Cardiac septum (tissue), 1 donor: ENCODE data around the gene DNAJB2. TPM values are rescaled to one million over a fixed set of nuclear protein-coding genes. Genes with fewer than 3 reads are reported as not detected.

Experiments
- DNase-seq: peaks from one replicate; pipeline ENCODE4 v3.0.0-alpha.2; 2020; ENCODE audit warnings: low spot score
- intact Hi-C: fragments of 100-400 bp; cut with DNase I; formaldehyde crosslinking; loops from one replicate; pipeline ENCODE4 v1.14.0; 2022
- long read RNA-seq: library from polyadenylated mRNA; unstranded; transcript quantifications from one replicate; pipeline ENCODE4 v2.0.0, GENCODE V29; 2021
- total RNA-seq: library from RNA; stranded (reverse); fragmentation: NEBNext Ultra II Directional; extraction: Animal tissue kit (Norgen Biotek cat#: 25700); gene quantifications from one replicate; pipeline ENCODE4 v1.2.1, GENCODE V29; 2021
- donor health status: DM: no; HTN: no; CAD: no.

The DNAJB2 gene
- 78.0 TPM for total RNA-seq
- long read RNA-seq, transcript DNAJB2-202 (10 exons, 1,946 nt), result major isoform, 7 of 9 reads
- long read RNA-seq, partial matches to known transcripts, result 1 of 9 reads
- long read RNA-seq, other reads (novel, unspliced or antisense), result 1 of 9 reads

- intact Hi-C loops, result loop anchor here (1.0 to 2.0 kb wide), 2 partner anchors 27 to 102 kb away; partner anchors contain the start of genes TUBA4A and TUBA4B
- peak; percentile 100 for DNase-seq
Observed at GRCh38 chr2:219279151-219279915, at the start of gene DNAJB2. Gene DNAJB2, plus strand, starts transcription at chr2:219279366. Its CDS starts 468 bp downstream, at chr2:219279834.

GRCh38 chr2:219230059-219230540, 49.1 kb upstream of the DNAJB2 start:
- DNase-seq, result peak; percentile 84
- intact Hi-C loops, result no loop called here

GRCh38 chr2:219234331-219234730, 44.8 kb upstream of the DNAJB2 start:
- DNase-seq, result no peak
- intact Hi-C loops, result no loop called here

- no peak for DNase-seq
- intact Hi-C loops, result no loop called here
Observed at GRCh38 chr2:219243291-219243761, 35.8 kb upstream of the DNAJB2 start.

- intact Hi-C loops, result loop anchor here (1.0 to 5.0 kb wide), 3 partner anchors 16 to 48 kb away; partner anchors contain the start of genes ANKZF1, ATG9A and ZFAND2B
- DNase-seq, result no peak
Observed at GRCh38 chr2:219244789-219245147, 34.4 kb upstream of the DNAJB2 start.

- DNase-seq, result peak; percentile 98
- intact Hi-C loops, result loop anchor here (1.0 to 5.0 kb wide), 3 partner anchors 17 to 47 kb away; partner anchors contain the start of genes ANKZF1, ATG9A and ZFAND2B
Observed at GRCh38 chr2:219245148-219245898, 33.8 kb upstream of the DNAJB2 start, which contains the start of the genes GLB1L and STK16. Gene GLB1L, minus strand, starts transcription at chr2:219245444. Its CDS starts 1,871 bp downstream, at chr2:219243573. Gene STK16, plus strand, starts transcription at chr2:219245479. Its CDS starts 521 bp downstream, at chr2:219246000.

GRCh38 chr2:219245899-219246230, 33.3 kb upstream of the DNAJB2 start:
- intact Hi-C loops, result loop anchor here (1.0 to 5.0 kb wide), 3 partner anchors 17 to 46 kb away; partner anchors contain the start of genes ANKZF1, ATG9A and ZFAND2B
- no peak for DNase-seq

GRCh38 chr2:219246559-219246958, 32.6 kb upstream of the DNAJB2 start:
- no peak for DNase-seq
- intact Hi-C loops, result loop anchor here (5.0 kb wide), 1 partner anchor 46 kb away; no protein-coding TSS in a partner anchor

- DNase-seq, result no peak
- intact Hi-C loops, result loop anchor here (5.0 kb wide), 1 partner anchor 44 kb away; no protein-coding TSS in a partner anchor
Observed at GRCh38 chr2:219247678-219248642, 31.2 kb upstream of the DNAJB2 start.

GRCh38 chr2:219248845-219249202, 30.3 kb upstream of the DNAJB2 start:
- intact Hi-C loops, result loop anchor here (5.0 kb wide), 1 partner anchor 43 kb away; no protein-coding TSS in a partner anchor

GRCh38 chr2:219249203-219249980, 29.8 kb upstream of the DNAJB2 start:
- intact Hi-C loops, result loop anchor here (5.0 kb wide), 1 partner anchor 43 kb away; no protein-coding TSS in a partner anchor

More at GRCh38 chr2:219248845-219249202, 30.3 kb upstream of the DNAJB2 start:
- no peak for DNase-seq

GRCh38 chr2:219250049-219250781, 29.0 kb upstream of the DNAJB2 start:
- intact Hi-C loops, result no loop called here
- DNase-seq, result no peak

More at GRCh38 chr2:219249203-219249980, 29.8 kb upstream of the DNAJB2 start:
- DNase-seq, result peak; percentile 91

- intact Hi-C loops, result loop anchor here (2.0 kb wide), 2 partner anchors 27 to 35 kb away; partner anchors contain the start of gene DNAJB2
- no peak for DNase-seq
Observed at GRCh38 chr2:219251656-219252055, 27.5 kb upstream of the DNAJB2 start.

- no peak for DNase-seq
- intact Hi-C loops, result loop anchor here (2.0 kb wide), 2 partner anchors 27 to 35 kb away; partner anchors contain the start of gene DNAJB2
Observed at GRCh38 chr2:219252084-219252483, 27.1 kb upstream of the DNAJB2 start.

- intact Hi-C loops, result loop anchor here (2.0 kb wide), 2 partner anchors 26 to 36 kb away; partner anchors contain the start of gene DNAJB2
- DNase-seq, result no peak
Observed at GRCh38 chr2:219252570-219252899, 26.6 kb upstream of the DNAJB2 start.

GRCh38 chr2:219252900-219253752, 26.0 kb upstream of the DNAJB2 start, which contains the start of gene TUBA4B:
Gene TUBA4B, plus strand, starts transcription at chr2:219253243. Its CDS starts 165 bp downstream, at chr2:219253408.
- peak; percentile 82 for DNase-seq
- intact Hi-C loops, result loop anchor here (2.0 kb wide), 2 partner anchors 26 to 36 kb away; partner anchors contain the start of gene DNAJB2
